ENCODE measurements around the gene CCBE1. TPM values are rescaled to one million over a fixed set of nuclear protein-coding genes. Genes with fewer than 3 reads are reported as not detected.
A peak's percentile ranks its signal among the peaks of the same experiment; 100 is the strongest.

CCBE1 gene
- total and polyA plus RNA-seq, 2 of the 4 experiments (the other 2 are of a cell fraction) = 64.8 to 148 TPM

- no peak overlapping the region for H3K18ac ChIP-seq (ENCODE audit: low read depth, low read length)
- no peak overlapping the region for H2AK9ac ChIP-seq (replicated peaks; ENCODE audit: low read depth, low read length, poor library complexity)
- no peaks in the 10 kb centered on the region for H3K9me3 ChIP-seq (ENCODE audit: control insufficient read depth, insufficient read depth, low read length)
- no peak overlapping the region for H3K4me3 ChIP-seq (ENCODE audit: insufficient read depth, low read depth, low read length)
- BruUV-seq (replicated peaks) = no TSS peak
- peaks cover 3% of the 10 kb centered on the region; the same call in 1 of the 2 replicates for H3K9me1 ChIP-seq (ENCODE audit: insufficient read depth, low read length)
- H2BK5ac ChIP-seq (ENCODE audit: low read depth, low read length, poor library complexity, severe bottlenecking) = no peak overlapping the region
- H2BK15ac ChIP-seq (ENCODE audit: low read depth, low read length) = no peak overlapping the region; the same call in 2 of the 3 replicates
- H3K23ac ChIP-seq (ENCODE audit: low read depth, low read length) = no peak overlapping the region
- peaks cover 6% of the 10 kb centered on the region; the same call in 1 of the 2 replicates for H4K20me1 ChIP-seq (ENCODE audit: insufficient read depth, low read length)
- no peak overlapping the region for H3K14ac ChIP-seq (replicated peaks; ENCODE audit: low read depth, low read length)
- DNase-seq (peak; percentile 49), ATAC-seq (ENCODE audit: low read depth) (no peak)
- no peak overlapping the region for H2BK120ac ChIP-seq (ENCODE audit: low read depth, low read length)
- intact Hi-C loops (cut with micrococcal nuclease) (no loop called here), dilution Hi-C loops (cut with HindIII; ENCODE audit: low sequenced_read_pairs, unreplicated experiment) (no loop called here), in situ Hi-C loops (cut with MboI; ENCODE audit: low sequenced_read_pairs) (loop anchor here (10.0 to 25.0 kb wide), 2 partner anchors 56 to 177 kb away; partner anchors contain the start of gene CCBE1)
- WGBS, 2 experiments (ENCODE audit: extremely low coverage in 2 of 2, insufficient read length in 1 of 2) = no CpG with 5 or more reads among the region's 2 CpGs
- H2AFZ ChIP-seq (replicated peaks; ENCODE audit: low read length, poor library complexity) = no peak overlapping the region
- peak; percentile 34; the same call in 1 of the 2 replicates for TF ChIP-seq FOS (IDR thresholded peaks at IDR 0.05; ENCODE audit: low read depth, low read length)
- no peak for TF ChIP-seq CHD1 (IDR thresholded peaks at IDR 0.05; ENCODE audit: low read depth, low read length)
- H3K36me3 ChIP-seq (ENCODE audit: control insufficient read depth, insufficient read depth, low read length) = no peaks in the 10 kb centered on the region
- no peak overlapping the region for H2AK5ac ChIP-seq (ENCODE audit: low read depth, low read length)
- CTCF ChIA-PET = interaction anchor here (0.6 kb wide), 1 partner anchor 119 kb away, joined by 4 read pairs; no protein-coding TSS in a partner anchor
- H3K27me3 ChIP-seq (ENCODE audit: control insufficient read depth, insufficient read depth, low read length) = no peaks in the 10 kb centered on the region
- no peak overlapping the region for H3K56ac ChIP-seq (ENCODE audit: extremely low read depth, insufficient read depth, low read length)
- no peak overlapping the region for H4K5ac ChIP-seq (ENCODE audit: low read depth, low read length)
- no peak overlapping the region for H4K8ac ChIP-seq (ENCODE audit: low read depth in 2 of 2, low read length in 2 of 2)
- no peak overlapping the region for H2BK20ac ChIP-seq (ENCODE audit: low read depth, low read length)
- H3K4ac ChIP-seq (ENCODE audit: low read depth, low read length) = no peak overlapping the region
- H3K27ac ChIP-seq (ENCODE audit: insufficient read depth, low read length) = no peak overlapping the region
- H3K9ac ChIP-seq (ENCODE audit: low read depth, low read length) = no peak overlapping the region
- POLR2A ChIA-PET (ENCODE audit: unreplicated experiment) = no interaction called here
- H3K4me1 ChIP-seq (ENCODE audit: control insufficient read depth, insufficient read depth, low read length) = peaks cover 6% of the 10 kb centered on the region
- H4K91ac ChIP-seq (ENCODE audit: insufficient read depth, low read depth, low read length) = no peak overlapping the region
- peaks cover 31 to 53% of the 10 kb centered on the region in 2 experiments for H3K79me1 ChIP-seq (ENCODE audit: low read depth in 1 of 2, low read length in 2 of 2)
- no peak overlapping the region for H3K4me2 ChIP-seq (ENCODE audit: low read depth, low read length)
These were observed 58.1 kb downstream of the CCBE1 start for GRCh38 chr18:59639136-59639535.

Measured in IMR-90 (cell line).